AG10803 (cell line): ENCODE results near the gene NTN1.

ENCODE experiments used
- DNase-seq: peaks from one replicate; pipeline ENCODE4 v3.0.0; 2010; ENCODE audit warnings: low read depth
- H3K4me3 ChIP-seq: 2 replicates; pipeline ENCODE4 v1.5.1; 2011; ENCODE audit warnings: mild to moderate bottlenecking, low read length, control low read depth
- TF ChIP-seq, protein P1 (sequence below): conservative IDR thresholded peaks from 2 replicates; pipeline ENCODE4 v1.5.1; 2011; ENCODE audit warnings: mild to moderate bottlenecking, low read length, control low read depth, inconsistent platforms

The NTN1 gene

DNA sequence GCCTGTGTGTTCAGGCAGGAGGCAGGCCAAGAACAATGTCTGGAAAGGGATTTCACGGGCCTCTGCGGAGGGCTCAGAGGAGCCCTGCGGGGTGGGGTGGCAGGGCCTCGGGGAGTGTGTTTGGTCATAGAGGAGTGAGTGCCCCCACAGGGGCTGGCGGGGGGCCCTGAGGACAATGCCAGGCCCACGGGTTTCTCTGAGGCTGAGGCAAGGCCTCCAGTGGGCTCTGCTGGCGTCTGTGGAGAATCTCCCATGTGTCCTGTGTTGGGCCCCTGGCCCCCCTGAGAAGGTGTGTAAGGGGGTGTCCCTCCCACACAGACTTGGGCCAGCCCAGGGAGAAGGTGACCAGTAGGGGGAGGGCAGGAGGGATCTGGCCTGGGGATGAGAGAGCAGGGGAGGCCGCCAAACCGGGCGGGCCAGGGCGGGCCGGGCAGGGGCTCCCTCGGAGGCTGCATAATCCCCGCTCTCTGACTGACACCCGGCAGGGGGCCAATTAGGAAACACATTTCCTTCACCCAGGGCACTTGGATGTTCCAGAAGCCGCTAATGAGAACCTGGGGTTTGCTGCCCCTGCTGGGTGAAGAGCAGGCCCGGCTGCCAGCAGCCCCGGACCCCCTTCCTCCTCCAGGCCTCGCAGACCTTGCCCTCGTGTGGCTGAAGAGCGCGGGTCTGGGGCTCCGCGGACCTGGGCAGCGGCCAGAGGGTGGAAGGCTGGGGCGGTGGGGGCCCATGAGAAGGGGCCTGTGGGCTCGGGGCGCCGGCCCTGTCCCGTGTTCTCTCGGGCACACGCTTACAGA is 204.2 kb downstream of the NTN1 start:
- no peak for DNase-seq
- no peak overlapping the region for H3K4me3 ChIP-seq
- TF ChIP-seq, protein P1, sequence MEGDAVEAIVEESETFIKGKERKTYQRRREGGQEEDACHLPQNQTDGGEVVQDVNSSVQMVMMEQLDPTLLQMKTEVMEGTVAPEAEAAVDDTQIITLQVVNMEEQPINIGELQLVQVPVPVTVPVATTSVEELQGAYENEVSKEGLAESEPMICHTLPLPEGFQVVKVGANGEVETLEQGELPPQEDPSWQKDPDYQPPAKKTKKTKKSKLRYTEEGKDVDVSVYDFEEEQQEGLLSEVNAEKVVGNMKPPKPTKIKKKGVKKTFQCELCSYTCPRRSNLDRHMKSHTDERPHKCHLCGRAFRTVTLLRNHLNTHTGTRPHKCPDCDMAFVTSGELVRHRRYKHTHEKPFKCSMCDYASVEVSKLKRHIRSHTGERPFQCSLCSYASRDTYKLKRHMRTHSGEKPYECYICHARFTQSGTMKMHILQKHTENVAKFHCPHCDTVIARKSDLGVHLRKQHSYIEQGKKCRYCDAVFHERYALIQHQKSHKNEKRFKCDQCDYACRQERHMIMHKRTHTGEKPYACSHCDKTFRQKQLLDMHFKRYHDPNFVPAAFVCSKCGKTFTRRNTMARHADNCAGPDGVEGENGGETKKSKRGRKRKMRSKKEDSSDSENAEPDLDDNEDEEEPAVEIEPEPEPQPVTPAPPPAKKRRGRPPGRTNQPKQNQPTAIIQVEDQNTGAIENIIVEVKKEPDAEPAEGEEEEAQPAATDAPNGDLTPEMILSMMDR, result peak; percentile 16

DNA sequence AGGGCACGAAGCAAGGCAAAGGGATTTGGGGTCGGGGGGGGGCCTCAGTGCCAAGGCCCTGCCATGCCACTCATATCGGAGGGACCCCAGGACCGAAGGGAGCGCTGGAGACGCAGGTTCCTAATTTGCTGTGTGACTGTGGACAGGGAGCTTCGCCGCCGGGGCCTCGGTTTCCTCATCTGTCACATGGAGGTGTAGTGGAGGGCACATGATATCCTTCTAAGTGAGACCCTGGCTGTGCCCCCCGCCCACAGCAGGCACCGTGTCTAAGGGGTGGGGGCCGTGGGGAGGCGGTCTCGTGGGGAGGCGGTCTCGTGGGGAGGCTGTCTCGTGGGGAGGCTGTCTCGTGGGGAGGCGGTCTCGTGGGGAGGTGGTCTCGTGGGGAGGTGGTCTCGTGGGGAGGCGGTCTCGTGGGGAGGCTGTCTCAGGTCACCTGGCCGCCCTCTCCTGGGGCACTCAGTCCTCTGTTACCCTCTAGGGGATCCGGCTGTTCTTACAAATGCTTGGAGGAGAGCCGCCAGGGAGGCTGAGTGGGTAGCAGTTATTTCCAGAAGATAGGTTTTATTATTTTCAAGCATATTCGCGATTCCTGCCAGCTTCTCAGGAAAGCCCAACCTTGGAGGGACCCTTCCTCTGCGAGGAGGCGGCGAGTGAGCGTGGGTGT is 205.0 kb downstream of the NTN1 start:
- H3K4me3 ChIP-seq, result no peak overlapping the region
- no peak for DNase-seq
- TF ChIP-seq, protein P1, result no peak

DNA sequence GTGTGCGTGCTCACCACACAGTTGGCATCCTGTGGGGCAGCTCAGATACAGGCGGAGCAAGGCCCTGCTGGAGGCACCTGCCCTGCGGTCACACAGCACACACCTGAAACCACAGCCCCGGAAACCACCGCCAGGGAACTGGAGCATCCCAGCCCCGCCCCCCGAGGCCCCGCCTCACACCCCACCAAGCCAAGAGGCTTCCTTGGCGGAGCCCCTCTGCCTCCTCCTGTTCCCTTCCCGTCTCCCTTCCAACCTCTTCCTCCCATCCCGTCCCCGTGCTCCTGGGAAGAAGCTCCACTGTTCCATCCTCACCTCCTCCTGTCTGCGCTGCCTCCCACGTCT is 205.5 kb downstream of the NTN1 start:
- TF ChIP-seq, protein P1, result no peak
- DNase-seq, result no peak

DNA sequence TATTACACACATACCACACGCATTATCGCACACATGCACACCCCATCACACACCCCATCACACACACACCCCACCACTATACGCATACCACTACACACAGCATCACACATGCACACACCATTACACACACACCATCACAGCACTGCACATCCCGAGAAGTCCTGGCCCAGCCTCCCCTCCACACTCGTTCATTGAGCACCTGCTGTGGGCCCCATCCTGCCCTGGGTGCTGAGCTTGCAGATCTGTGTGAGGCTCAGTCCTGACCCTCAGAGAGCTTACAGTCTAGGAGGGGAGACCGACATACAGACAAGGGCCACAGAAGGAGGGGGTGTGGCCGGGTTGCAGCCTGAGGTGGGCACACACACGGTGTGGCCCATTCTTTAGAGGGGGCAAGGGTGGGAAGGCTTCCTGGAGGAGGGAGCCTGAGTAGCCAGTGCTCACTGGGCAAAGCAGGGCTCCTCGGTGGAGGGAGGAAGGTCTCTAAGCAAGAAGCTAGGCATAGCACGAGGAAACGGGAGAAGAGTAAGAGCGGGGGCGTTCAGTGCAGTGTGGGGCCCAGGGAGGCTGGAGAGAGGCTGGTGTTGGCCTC is 206.6 kb downstream of the NTN1 start:
- TF ChIP-seq, protein P1, result no peak
- no peak overlapping the region for H3K4me3 ChIP-seq
- DNase-seq, result no peak

More for the DNA sequence above, 205.5 kb downstream of the NTN1 start:
- no peak overlapping the region for H3K4me3 ChIP-seq

DNA sequence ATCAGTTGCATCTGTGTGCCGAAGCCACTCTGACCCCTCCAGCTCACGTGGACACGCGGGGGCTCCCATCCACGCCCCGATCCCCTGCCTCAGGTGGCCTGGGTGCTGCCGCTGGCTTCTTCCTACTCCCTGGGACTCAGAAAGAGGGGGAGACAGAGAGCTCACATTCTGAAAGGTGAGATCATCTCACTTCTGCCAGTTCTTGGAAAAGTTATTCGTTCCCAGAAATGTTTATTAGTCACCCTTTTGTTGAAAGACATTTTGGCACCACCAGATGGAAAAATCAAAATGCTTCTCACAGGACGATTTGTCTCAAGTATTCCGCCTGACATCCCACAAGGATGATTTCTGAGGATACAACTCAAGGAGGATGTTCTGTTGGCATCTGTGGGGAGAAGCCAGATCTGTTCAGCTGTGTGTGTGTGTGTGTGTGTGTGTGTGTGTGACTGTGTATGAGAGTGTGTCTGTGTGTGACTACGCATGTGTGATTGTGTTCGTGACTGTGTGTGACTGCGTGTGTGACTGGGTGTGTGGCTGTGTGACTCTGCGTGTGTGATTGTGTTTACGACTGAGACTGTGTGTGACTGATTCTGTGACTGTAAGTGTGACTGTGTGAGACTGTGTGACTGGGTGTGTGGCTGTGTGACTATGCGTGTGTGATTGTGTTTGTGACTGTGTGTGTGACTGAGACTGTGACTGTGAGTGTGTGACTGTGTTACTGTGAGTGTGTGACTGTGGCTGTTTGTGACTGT is 207.3 kb downstream of the NTN1 start:
- TF ChIP-seq, protein P1, result peak; percentile 49
- no peak overlapping the region for H3K4me3 ChIP-seq
- peak; percentile 98 for DNase-seq

DNA sequence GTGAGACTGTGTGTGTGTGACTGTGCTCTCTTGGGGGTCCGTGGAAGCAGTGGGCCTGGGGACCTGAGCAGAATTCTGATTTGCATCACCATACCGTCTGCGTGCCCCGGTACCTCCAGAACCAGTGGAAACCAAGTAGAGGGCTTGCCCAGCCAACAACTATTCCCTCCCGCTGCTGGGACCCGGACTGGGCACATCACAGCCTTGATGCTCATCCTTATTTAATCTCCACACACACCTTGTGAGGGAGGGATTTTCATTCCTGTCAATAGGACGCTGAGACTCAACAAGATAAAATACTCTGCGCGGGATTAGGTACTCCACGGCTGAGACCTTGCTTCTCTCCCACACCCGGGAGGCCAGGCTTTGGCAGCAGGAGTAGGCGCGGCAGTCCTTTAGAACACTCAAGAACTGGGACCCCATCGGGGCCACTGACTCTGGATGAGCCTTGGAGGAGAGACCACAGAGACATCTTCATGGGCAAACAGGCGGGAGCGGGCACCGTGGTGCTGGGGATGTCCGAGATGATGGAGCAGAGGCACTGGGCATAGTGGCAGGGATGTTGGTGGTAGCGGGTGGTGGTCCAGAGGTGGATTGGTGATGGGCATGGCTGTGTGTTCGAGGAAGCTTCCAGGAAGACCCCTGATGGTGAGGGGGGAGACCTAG is 208.0 kb downstream of the NTN1 start:
- DNase-seq, result no peak
- no peak overlapping the region for H3K4me3 ChIP-seq
- TF ChIP-seq, protein P1, result no peak
